Measurements from ENCODE around the gene IMPDH1. TPM values are rescaled to one million over a fixed set of nuclear protein-coding genes. Genes with fewer than 3 reads are reported as not detected.

Gene IMPDH1
- total and polyA plus RNA-seq, 4 experiments from 2014 or later = 43.0 to 55.9 (median 48.7) TPM

DNA sequence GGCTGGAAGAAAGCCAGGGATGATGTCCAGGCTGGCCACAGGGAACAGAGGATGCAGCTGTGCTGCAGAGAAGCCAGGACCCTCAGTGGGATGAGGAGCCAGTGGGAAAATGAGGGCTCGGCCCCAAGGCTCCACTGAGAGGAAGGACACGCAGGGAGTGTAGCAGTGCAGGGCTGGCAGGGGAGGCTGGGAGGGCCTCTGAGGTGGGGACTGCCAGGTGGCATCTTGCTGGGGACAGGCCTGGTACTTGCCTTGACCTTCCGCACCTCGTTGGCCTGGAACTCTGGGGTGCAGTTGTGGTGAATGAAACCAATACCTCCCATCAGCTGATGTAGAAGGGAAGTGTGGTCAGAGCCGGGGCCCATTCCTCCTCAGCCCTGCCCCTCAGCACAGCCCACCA, 9.2 kb downstream of the IMPDH1 start:
- Histone ChIP-seq H3K4me1 (ENCODE audit: insufficient read depth, low read length) (peaks cover 21% of the 10 kb centered on the region), H3K27ac (ENCODE audit: low read depth, low read length) (no peak overlapping the region), H3K27me3 (ENCODE audit: insufficient read depth, low read length) (no peaks in the 10 kb centered on the region), H3K36me3 (ENCODE audit: insufficient read depth, low read length) (peaks cover 39% of the 10 kb centered on the region), H3K4me3 (ENCODE audit: low read length in 2 of 2) (no peak overlapping the region), H3K9me3 (ENCODE audit: control insufficient read depth in 1 of 2, low read length in 2 of 2) (no peaks in the 10 kb centered on the region)
- no peak for DNase-seq
- CTCF ChIA-PET (ENCODE audit: partially characterized antibody) = interaction anchor here (1.0 to 17.7 kb wide), 11 partner anchors 9 to 60 kb away, joined by 3 to 475 read pairs (median 10); partner anchors contain the start of genes IMPDH1 and RBM28
- POLR2A ChIA-PET (ENCODE audit: partially characterized antibody) = interaction anchor here (1.5 to 1.8 kb wide), 2 partner anchors 8 to 24 kb away, joined by 4 to 5 read pairs; no protein-coding TSS in a partner anchor
- Mint-ChIP-seq H3K27ac (peak overlapping the region in 1 of 7 donors; percentile 78), H3K27me3 (no peaks in the 10 kb centered on the region), H3K4me3 (peak overlapping the region in 1 of 8 donors; percentile 7), H3K4me1 (peaks cover 15 to 29% (median 19%) of the 10 kb centered on the region in 4 donors), H3K36me3 (peaks cover 20 to 59% of the 10 kb centered on the region in 2 donors), H3K9me3 (no peaks in the 10 kb centered on the region)
- intact Hi-C loops (cut with micrococcal nuclease) = no loop called here

DNA sequence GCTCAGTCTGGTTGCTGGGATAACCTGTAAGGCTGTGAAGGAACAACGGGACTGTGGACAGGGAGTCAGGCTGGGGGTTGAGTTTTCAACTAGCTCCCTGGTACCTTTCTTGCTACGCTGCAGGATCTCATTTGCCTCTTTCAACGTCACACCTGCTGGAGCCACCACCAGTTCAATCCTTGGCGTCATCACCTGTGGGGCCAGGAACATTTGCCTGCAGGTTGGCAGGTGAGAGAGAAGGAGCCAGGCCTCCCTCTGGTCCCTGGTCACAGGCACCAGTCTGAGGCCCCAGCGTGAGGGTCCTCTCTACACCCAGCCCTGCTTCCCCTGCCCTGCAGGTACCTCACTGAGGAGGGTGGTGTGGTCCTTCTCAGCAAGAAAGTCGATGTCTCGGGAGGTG, 9.8 kb downstream of the IMPDH1 start:
- Mint-ChIP-seq H3K36me3 (peaks cover 20 to 60% of the 10 kb centered on the region in 2 donors), H3K27me3 (no peaks in the 10 kb centered on the region), H3K9me3 (no peaks in the 10 kb centered on the region), H3K4me1 (peaks cover 14 to 27% (median 18%) of the 10 kb centered on the region in 4 donors), H3K27ac (no peak overlapping the region), H3K4me3 (no peak overlapping the region)
- Histone ChIP-seq H3K27ac (ENCODE audit: low read depth, low read length) (no peak overlapping the region), H3K27me3 (ENCODE audit: insufficient read depth, low read length) (no peaks in the 10 kb centered on the region), H3K4me3 (ENCODE audit: low read length in 2 of 2) (no peak overlapping the region), H3K36me3 (ENCODE audit: insufficient read depth, low read length) (peaks cover 44% of the 10 kb centered on the region), H3K9me3 (ENCODE audit: control insufficient read depth in 1 of 2, low read length in 2 of 2) (no peaks in the 10 kb centered on the region), H3K4me1 (ENCODE audit: insufficient read depth, low read length) (peaks cover 17% of the 10 kb centered on the region)
- POLR2A ChIA-PET (ENCODE audit: partially characterized antibody) = interaction anchor here (1.4 to 1.8 kb wide), 3 partner anchors 8 to 25 kb away, joined by 3 to 5 read pairs (median 4); partner anchors contain the start of gene IMPDH1
- DNase-seq = no peak
- intact Hi-C loops (cut with micrococcal nuclease) = no loop called here
- CTCF ChIA-PET (ENCODE audit: partially characterized antibody) = interaction anchor here (0.6 to 17.7 kb wide), 15 partner anchors 9 to 150 kb away, joined by 3 to 475 read pairs (median 5); partner anchors contain the start of genes IMPDH1 and RBM28

DNA sequence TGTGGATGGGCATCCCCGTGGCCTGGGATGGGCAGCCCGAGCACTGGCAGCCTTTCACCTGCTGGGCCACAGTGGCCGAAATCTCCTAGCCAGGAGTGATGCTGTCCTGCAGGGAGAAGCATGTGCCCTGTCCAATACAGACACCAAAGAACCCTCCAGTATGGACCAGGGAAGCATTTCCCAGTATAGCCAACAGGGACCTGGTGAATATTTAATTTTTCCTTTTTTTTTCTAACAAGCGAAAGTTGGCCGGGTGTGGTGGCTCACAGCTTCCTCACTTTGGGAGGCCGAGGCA, 11.0 kb downstream of the IMPDH1 start:
- Mint-ChIP-seq H3K4me1 (peaks cover 5 to 15% (median 6%) of the 10 kb centered on the region in 4 donors), H3K27me3 (no peaks in the 10 kb centered on the region), H3K36me3 (peaks cover 20 to 63% of the 10 kb centered on the region in 2 donors), H3K4me3 (no peak overlapping the region), H3K9me3 (no peaks in the 10 kb centered on the region), H3K27ac (no peak overlapping the region)
- ChIA-PET CTCF (ENCODE audit: partially characterized antibody) (interaction anchor here (1.1 to 17.7 kb wide), 11 partner anchors 11 to 62 kb away, joined by 3 to 475 read pairs (median 17); partner anchors contain the start of genes IMPDH1 and RBM28), POLR2A (ENCODE audit: partially characterized antibody) (interaction anchor here (1.4 to 1.7 kb wide), 2 partner anchors 11 to 63 kb away, joined by 3 to 5 read pairs; partner anchors contain the start of gene IMPDH1)
- Histone ChIP-seq H3K27ac (ENCODE audit: low read depth, low read length) (no peak overlapping the region), H3K9me3 (ENCODE audit: control insufficient read depth in 1 of 2, low read length in 2 of 2) (no peaks in the 10 kb centered on the region), H3K36me3 (ENCODE audit: insufficient read depth, low read length) (peaks cover 53% of the 10 kb centered on the region), H3K27me3 (ENCODE audit: insufficient read depth, low read length) (no peaks in the 10 kb centered on the region), H3K4me1 (ENCODE audit: insufficient read depth, low read length) (peaks cover 5% of the 10 kb centered on the region), H3K4me3 (ENCODE audit: low read length in 2 of 2) (no peak overlapping the region)
- intact Hi-C loops (cut with micrococcal nuclease) = loop anchor here (1.0 kb wide), 2 partner anchors 27 to 61 kb away; no protein-coding TSS in a partner anchor
- DNase-seq = no peak

DNA sequence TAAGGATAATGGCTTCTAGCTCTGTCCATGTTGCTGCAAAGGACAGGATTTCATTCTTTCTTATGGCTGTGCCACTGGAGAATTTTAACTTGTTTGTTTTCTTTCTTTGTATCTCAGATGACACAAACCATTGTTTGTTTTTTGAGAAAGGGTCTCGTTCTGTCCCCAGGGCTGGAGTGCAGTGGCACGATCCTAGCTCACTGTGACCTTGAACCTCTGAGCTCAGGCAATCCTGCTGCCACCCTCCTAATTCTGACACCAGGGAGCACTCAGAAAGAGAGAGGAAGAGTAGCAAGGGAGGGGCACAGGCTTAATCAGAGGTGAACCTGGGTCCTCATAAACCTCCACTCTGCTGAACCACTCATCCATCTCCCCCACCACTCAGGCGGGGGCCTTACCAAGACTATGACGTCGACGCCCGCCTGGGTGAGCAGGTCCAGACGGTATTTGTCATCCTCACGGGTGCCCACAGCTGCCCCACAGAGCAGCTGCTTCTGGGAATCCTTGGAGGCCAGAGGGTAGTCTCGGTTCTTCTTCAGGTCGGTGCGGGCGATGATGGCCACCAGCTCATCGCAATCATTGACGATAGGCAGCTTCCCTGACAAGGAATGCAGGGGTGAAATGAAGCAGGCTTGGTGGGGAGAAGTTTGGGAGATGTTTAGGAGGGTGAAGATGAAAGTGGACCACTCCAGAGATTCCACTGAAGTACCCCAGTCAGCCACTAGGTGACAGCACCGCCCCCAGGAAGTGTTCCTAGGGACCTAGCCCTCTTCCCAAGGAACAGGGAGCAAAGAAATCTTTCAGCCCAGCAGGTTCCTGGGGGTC, 11.6 kb downstream of the IMPDH1 start:
- Histone ChIP-seq H3K4me3 (ENCODE audit: low read length in 2 of 2) (no peak overlapping the region), H3K4me1 (ENCODE audit: insufficient read depth, low read length) (no peaks in the 10 kb centered on the region), H3K36me3 (ENCODE audit: insufficient read depth, low read length) (peaks cover 54% of the 10 kb centered on the region), H3K27me3 (ENCODE audit: insufficient read depth, low read length) (no peaks in the 10 kb centered on the region), H3K9me3 (ENCODE audit: control insufficient read depth in 1 of 2, low read length in 2 of 2) (no peaks in the 10 kb centered on the region), H3K27ac (ENCODE audit: low read depth, low read length) (no peak overlapping the region)
- peak in 2 of 5 donors; percentile 14 to 32 for DNase-seq
- ChIA-PET CTCF (ENCODE audit: partially characterized antibody) (interaction anchor here (1.0 to 17.7 kb wide), 18 partner anchors 9 to 63 kb away, joined by 3 to 475 read pairs (median 10); partner anchors contain the start of genes IMPDH1 and RBM28), POLR2A (ENCODE audit: partially characterized antibody) (interaction anchor here (1.7 kb wide), 1 partner anchor 63 kb away, joined by 5 read pairs; no protein-coding TSS in a partner anchor)
- H3K27ac Mint-ChIP-seq = no peak overlapping the region
- intact Hi-C loops (cut with micrococcal nuclease) = loop anchor here (1.0 kb wide), 2 partner anchors 27 to 61 kb away; no protein-coding TSS in a partner anchor
- H3K9me3 Mint-ChIP-seq = no peaks in the 10 kb centered on the region
- peaks cover 3 to 10% (median 5%) of the 10 kb centered on the region in 4 donors for H3K4me1 Mint-ChIP-seq
- H3K4me3 Mint-ChIP-seq = no peak overlapping the region
- H3K36me3 Mint-ChIP-seq = peaks cover 20 to 63% of the 10 kb centered on the region in 2 donors
- H3K27me3 Mint-ChIP-seq = no peaks in the 10 kb centered on the region

DNA sequence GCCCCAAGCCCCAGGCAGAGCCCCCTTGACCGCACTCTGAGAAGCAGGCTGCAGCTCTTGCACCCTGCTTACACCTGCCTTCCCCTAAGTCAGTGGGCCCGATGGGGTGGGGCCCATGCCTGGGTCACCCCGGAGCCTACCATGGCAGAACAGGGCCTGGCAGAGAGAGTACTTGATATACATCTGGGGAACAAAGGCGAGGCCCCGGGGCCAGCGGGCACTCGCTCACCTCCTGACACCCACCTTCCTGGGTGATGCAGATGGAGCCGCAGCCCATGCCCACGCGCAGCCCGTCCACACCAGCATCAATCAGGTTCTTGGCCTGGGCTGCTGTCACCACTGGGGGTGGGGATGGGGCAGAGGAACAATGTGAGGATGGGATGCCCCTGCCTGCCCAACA, 13.4 kb downstream of the IMPDH1 start:
- Mint-ChIP-seq H3K9me3 (no peaks in the 10 kb centered on the region), H3K27ac (no peak overlapping the region), H3K4me1 (peaks cover 0 to 4% (median 2%) of the 10 kb centered on the region in 4 donors), H3K4me3 (no peak overlapping the region), H3K27me3 (no peaks in the 10 kb centered on the region), H3K36me3 (peaks cover 12 to 53% of the 10 kb centered on the region in 2 donors)
- H3K27me3 ChIP-seq (ENCODE audit: insufficient read depth, low read length) = no peaks in the 10 kb centered on the region
- H3K27ac ChIP-seq (ENCODE audit: low read depth, low read length) = no peak overlapping the region
- ChIA-PET POLR2A (ENCODE audit: partially characterized antibody) (no interaction called here), CTCF (ENCODE audit: partially characterized antibody) (interaction anchor here (1.0 to 17.7 kb wide), 10 partner anchors 7 to 65 kb away, joined by 4 to 475 read pairs (median 14); partner anchors contain the start of gene IMPDH1)
- peaks cover 59% of the 10 kb centered on the region for H3K36me3 ChIP-seq (ENCODE audit: insufficient read depth, low read length)
- H3K9me3 ChIP-seq (ENCODE audit: control insufficient read depth in 1 of 2, low read length in 2 of 2) = no peaks in the 10 kb centered on the region
- no peaks in the 10 kb centered on the region for H3K4me1 ChIP-seq (ENCODE audit: insufficient read depth, low read length)
- no peak for DNase-seq
- no peak overlapping the region for H3K4me3 ChIP-seq (ENCODE audit: low read length in 2 of 2)
- intact Hi-C loops (cut with micrococcal nuclease) = no loop called here

DNA sequence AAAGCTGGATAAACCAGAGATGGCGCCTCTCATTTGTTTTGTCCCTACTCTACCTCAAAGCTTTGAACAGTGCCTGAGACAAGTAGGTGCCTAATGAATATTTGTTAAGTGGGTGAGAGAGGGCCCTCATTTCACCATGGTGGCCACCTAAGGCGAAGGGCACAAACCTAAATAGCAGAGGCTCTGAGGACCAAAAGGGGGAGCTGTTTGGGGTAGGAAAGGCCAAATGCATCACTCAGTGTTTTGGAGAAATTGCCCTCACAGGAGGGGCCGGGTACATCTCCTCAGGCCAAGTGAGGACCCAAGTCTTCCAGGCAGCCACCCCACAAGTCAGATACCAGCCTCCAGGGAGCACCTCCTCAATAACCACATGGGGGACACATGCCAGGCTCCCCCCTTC, 14.0 kb downstream of the IMPDH1 start:
- DNase-seq = no peak
- Mint-ChIP-seq H3K27me3 (no peaks in the 10 kb centered on the region), H3K36me3 (peaks cover 12 to 50% of the 10 kb centered on the region in 2 donors), H3K9me3 (no peaks in the 10 kb centered on the region), H3K27ac (no peak overlapping the region), H3K4me1 (peaks cover 0 to 4% (median 0%) of the 10 kb centered on the region in 4 donors), H3K4me3 (no peak overlapping the region)
- ChIA-PET POLR2A (ENCODE audit: partially characterized antibody) (no interaction called here), CTCF (ENCODE audit: partially characterized antibody) (interaction anchor here (1.0 to 1.2 kb wide), 3 partner anchors 29 to 65 kb away, joined by 4 to 10 read pairs (median 4); no protein-coding TSS in a partner anchor)
- intact Hi-C loops (cut with micrococcal nuclease) = no loop called here
- H3K4me3 ChIP-seq (ENCODE audit: low read length in 2 of 2) = no peak overlapping the region
- no peaks in the 10 kb centered on the region for H3K27me3 ChIP-seq (ENCODE audit: insufficient read depth, low read length)
- H3K27ac ChIP-seq (ENCODE audit: low read depth, low read length) = no peak overlapping the region
- peaks cover 54% of the 10 kb centered on the region for H3K36me3 ChIP-seq (ENCODE audit: insufficient read depth, low read length)
- no peaks in the 10 kb centered on the region for H3K4me1 ChIP-seq (ENCODE audit: insufficient read depth, low read length)
- H3K9me3 ChIP-seq (ENCODE audit: control insufficient read depth in 1 of 2, low read length in 2 of 2) = no peaks in the 10 kb centered on the region
